Endothelial cell of umbilical vein (primary cell): ENCODE measurements around the gene NEU4.

Experiments used
- EZH2 ChIP-seq: IDR thresholded peaks from 2 replicates; pipeline ENCODE4 v1.6.1; 2012; ENCODE audit warnings: borderline replicate concordance, low read depth, mild to moderate bottlenecking, moderate library complexity, low read length, inconsistent platforms; ENCODE audit not compliant: severe bottlenecking
- GATA2 ChIP-seq: IDR thresholded peaks from 2 replicates; pipeline ENCODE4 v1.7.0; 2011; ENCODE audit warnings: low read depth, mild to moderate bottlenecking, moderate library complexity, mixed read lengths, low read length; ENCODE audit not compliant: insufficient read length, insufficient read depth
- JUN ChIP-seq: IDR thresholded peaks from 2 replicates; pipeline ENCODE4 v1.6.1; 2011; ENCODE audit warnings: borderline replicate concordance, low read depth; ENCODE audit not compliant: insufficient read length, insufficient read depth
- POLR2A ChIP-seq: IDR thresholded peaks from 2 replicates; pipeline ENCODE4 v1.6.1; 2012; ENCODE audit warnings: low read depth, mild to moderate bottlenecking, control low read depth, low read length
- TF ChIP-seq, protein P1 (sequence below), 2 donors: IDR thresholded peaks; 1 replicate in 1 of 2; 2 replicates in 1 of 2; pipeline ENCODE4 v1.5.1; 2011; ENCODE audit warnings: low read length in 2 of 2, mild to moderate bottlenecking in 2 of 2, moderate library complexity in 2 of 2, control low read depth in 1 of 2, inconsistent platforms in 1 of 2, low read depth in 1 of 2; ENCODE audit not compliant: insufficient read depth in 1 of 2; ENCODE audit errors: extremely low read depth in 1 of 2

DNA sequence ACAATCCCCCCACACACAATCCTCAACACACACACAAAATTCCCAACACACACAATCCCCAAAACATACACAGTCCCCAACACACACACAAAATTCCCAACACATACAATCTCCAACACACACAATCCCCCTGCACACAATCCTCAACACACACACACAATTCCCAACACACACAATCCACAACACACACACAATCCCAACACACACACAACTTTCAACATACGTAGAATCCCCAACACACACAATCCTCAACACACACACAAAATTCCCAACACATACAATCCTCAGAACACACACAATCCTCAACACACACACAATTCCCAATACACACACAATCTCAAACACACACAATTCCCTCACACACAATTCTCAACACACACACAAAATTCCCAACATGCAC is 52.3 kb downstream of the NEU4 start:
- TF ChIP-seq GATA2: no peak
- no peak for TF ChIP-seq EZH2
- TF ChIP-seq, protein P1, sequence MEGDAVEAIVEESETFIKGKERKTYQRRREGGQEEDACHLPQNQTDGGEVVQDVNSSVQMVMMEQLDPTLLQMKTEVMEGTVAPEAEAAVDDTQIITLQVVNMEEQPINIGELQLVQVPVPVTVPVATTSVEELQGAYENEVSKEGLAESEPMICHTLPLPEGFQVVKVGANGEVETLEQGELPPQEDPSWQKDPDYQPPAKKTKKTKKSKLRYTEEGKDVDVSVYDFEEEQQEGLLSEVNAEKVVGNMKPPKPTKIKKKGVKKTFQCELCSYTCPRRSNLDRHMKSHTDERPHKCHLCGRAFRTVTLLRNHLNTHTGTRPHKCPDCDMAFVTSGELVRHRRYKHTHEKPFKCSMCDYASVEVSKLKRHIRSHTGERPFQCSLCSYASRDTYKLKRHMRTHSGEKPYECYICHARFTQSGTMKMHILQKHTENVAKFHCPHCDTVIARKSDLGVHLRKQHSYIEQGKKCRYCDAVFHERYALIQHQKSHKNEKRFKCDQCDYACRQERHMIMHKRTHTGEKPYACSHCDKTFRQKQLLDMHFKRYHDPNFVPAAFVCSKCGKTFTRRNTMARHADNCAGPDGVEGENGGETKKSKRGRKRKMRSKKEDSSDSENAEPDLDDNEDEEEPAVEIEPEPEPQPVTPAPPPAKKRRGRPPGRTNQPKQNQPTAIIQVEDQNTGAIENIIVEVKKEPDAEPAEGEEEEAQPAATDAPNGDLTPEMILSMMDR (IDR thresholded peaks at IDR 0.05; ENCODE audit: extremely low read depth in 1 of 2, insufficient read depth in 1 of 2, low read depth in 1 of 2, low read length in 2 of 2): no peak
- no peak for TF ChIP-seq JUN
- TF ChIP-seq POLR2A: no peak
